Measurements from ENCODE around the gene COL4A1.

The COL4A1 gene

GRCh38 chr13:110336108-110336507 is 29.2 kb upstream of the COL4A1 start:
- no peak overlapping the region for H3K4me3 ChIP-seq (ENCODE audit: low read length)
- no peak for TF ChIP-seq ZNF274 (IDR thresholded peaks at IDR 0.05; ENCODE audit: low read depth, low read length)

GRCh38 chr13:110334841-110335490 is 28.0 kb upstream of the COL4A1 start:
- no peak overlapping the region for H3K4me3 ChIP-seq (ENCODE audit: low read length)
- no peak for TF ChIP-seq ZNF274 (IDR thresholded peaks at IDR 0.05; ENCODE audit: low read depth, low read length)

- TF ChIP-seq ZNF274 (IDR thresholded peaks at IDR 0.05; ENCODE audit: low read depth, low read length) = no peak
These were observed 27.3 kb upstream of the COL4A1 start for GRCh38 chr13:110334256-110334655.

GRCh38 chr13:110333837-110334236 is 26.9 kb upstream of the COL4A1 start:
- TF ChIP-seq ZNF274 (IDR thresholded peaks at IDR 0.05; ENCODE audit: low read depth, low read length) = no peak
- H3K4me3 ChIP-seq (ENCODE audit: low read length) = no peak overlapping the region

More at GRCh38 chr13:110334256-110334655, 27.3 kb upstream of the COL4A1 start:
- no peak overlapping the region for H3K4me3 ChIP-seq (ENCODE audit: low read length)

- H3K4me3 ChIP-seq (ENCODE audit: low read length) = no peak overlapping the region
- TF ChIP-seq ZNF274 (IDR thresholded peaks at IDR 0.05; ENCODE audit: low read depth, low read length) = no peak
These were observed 25.8 kb upstream of the COL4A1 start for GRCh38 chr13:110332750-110333149.

GRCh38 chr13:110331362-110331761 is 24.4 kb upstream of the COL4A1 start:
- H3K4me3 ChIP-seq (ENCODE audit: low read length) = no peak overlapping the region
- TF ChIP-seq ZNF274 (IDR thresholded peaks at IDR 0.05; ENCODE audit: low read depth, low read length) = no peak

- TF ChIP-seq ZNF274 (IDR thresholded peaks at IDR 0.05; ENCODE audit: low read depth, low read length) = no peak
- no peak overlapping the region for H3K4me3 ChIP-seq (ENCODE audit: low read length)
These were observed 23.6 kb upstream of the COL4A1 start for GRCh38 chr13:110330491-110331011.

- H3K4me3 ChIP-seq (ENCODE audit: low read length) = no peak overlapping the region
These were observed 23.0 kb upstream of the COL4A1 start for GRCh38 chr13:110329798-110330461.

GRCh38 chr13:110329258-110329657 is 22.3 kb upstream of the COL4A1 start:
- no peak for TF ChIP-seq ZNF274 (IDR thresholded peaks at IDR 0.05; ENCODE audit: low read depth, low read length)

More at GRCh38 chr13:110329798-110330461, 23.0 kb upstream of the COL4A1 start:
- no peak for TF ChIP-seq ZNF274 (IDR thresholded peaks at IDR 0.05; ENCODE audit: low read depth, low read length)

GRCh38 chr13:110328573-110328972 is 21.6 kb upstream of the COL4A1 start:
- H3K4me3 ChIP-seq (ENCODE audit: low read length) = no peak overlapping the region
- TF ChIP-seq ZNF274 (IDR thresholded peaks at IDR 0.05; ENCODE audit: low read depth, low read length) = no peak

More at GRCh38 chr13:110329258-110329657, 22.3 kb upstream of the COL4A1 start:
- no peak overlapping the region for H3K4me3 ChIP-seq (ENCODE audit: low read length)

GRCh38 chr13:110327051-110327721 is 20.2 kb upstream of the COL4A1 start:
- H3K4me3 ChIP-seq (ENCODE audit: low read length) = no peak overlapping the region
- no peak for TF ChIP-seq ZNF274 (IDR thresholded peaks at IDR 0.05; ENCODE audit: low read depth, low read length)

GRCh38 chr13:110326263-110326904 is 19.4 kb upstream of the COL4A1 start:
- TF ChIP-seq ZNF274 (IDR thresholded peaks at IDR 0.05; ENCODE audit: low read depth, low read length) = no peak
- H3K4me3 ChIP-seq (ENCODE audit: low read length) = no peak overlapping the region

GRCh38 chr13:110324026-110324749 is 17.2 kb upstream of the COL4A1 start:
- no peak for TF ChIP-seq ZNF274 (IDR thresholded peaks at IDR 0.05; ENCODE audit: low read depth, low read length)
- no peak overlapping the region for H3K4me3 ChIP-seq (ENCODE audit: low read length)
